Keratinocyte (primary cell): ENCODE measurements around the gene PDE6G.

Experiments
- CTCF ChIP-seq, 3 experiments: IDR thresholded peaks in 1 of 3; conservative IDR thresholded peaks in 1 of 3; optimal IDR thresholded peaks in 1 of 3; 2 replicates in 2 of 3; 3 replicates in 1 of 3; pipeline versions ENCODE3 to v1.5.1; 2011; ENCODE audit warnings: low read length in 3 of 3, mild to moderate bottlenecking in 3 of 3, moderate library complexity in 2 of 3, control low read depth in 1 of 3, inconsistent platforms in 1 of 3; ENCODE audit not compliant: insufficient read depth in 2 of 3; ENCODE audit errors: extremely low read depth in 1 of 3
- EZH2 ChIP-seq: IDR thresholded peaks from one replicate; pipeline ENCODE4 v1.6.1; 2012; ENCODE audit warnings: inconsistent platforms, mild to moderate bottlenecking, low read length, moderate library complexity

GRCh38 chr17:81662002-81662401, 5.7 kb upstream of the PDE6G start:
- TF ChIP-seq CTCF (optimal IDR thresholded peaks at IDR 0.05 in 1 of 3, IDR thresholded peaks at IDR 0.05 in 1 of 3, conservative IDR thresholded peaks at IDR 0.05 in 1 of 3; ENCODE audit: extremely low read depth in 1 of 3, insufficient read depth in 2 of 3, low read length in 3 of 3) (no peak), EZH2 (no peak)
